NCI-H345 treated with DMSO at 0.1 percent for 48 hours (cell line): Measurements from ENCODE around the gene URB1.
"Not testable (repeated sequence)": the region's sequence is repeated elsewhere in the genome, so short reads cannot be mapped to it uniquely, and the experiment has no call there.

Experiments
- DNase-seq: peaks from one replicate; lab custom pipeline; 2025; ENCODE audit not compliant: unreplicated experiment; lab: John Stamatoyannopoulos, UW

The URB1 gene

DNA sequence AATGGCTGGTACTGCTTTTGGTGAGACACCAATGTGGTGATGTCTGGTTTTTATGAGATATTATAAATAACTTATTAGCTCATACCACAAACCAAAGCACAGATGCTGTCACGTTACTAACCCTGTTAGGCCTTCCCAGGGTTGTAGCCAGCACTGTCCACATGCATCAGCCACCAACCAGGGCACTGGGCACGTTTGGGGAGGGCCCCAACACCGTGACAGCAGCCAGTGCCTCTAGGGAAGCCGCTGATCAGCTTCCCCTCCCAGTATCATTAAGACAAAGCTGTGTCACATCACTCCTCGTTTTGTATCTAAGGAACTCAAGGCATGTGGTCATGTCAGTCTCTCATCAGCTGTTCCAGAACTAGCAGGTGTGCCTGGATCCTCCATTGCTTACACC is 13.9 kb downstream of the URB1 start:
- DNase-seq: no peak

DNA sequence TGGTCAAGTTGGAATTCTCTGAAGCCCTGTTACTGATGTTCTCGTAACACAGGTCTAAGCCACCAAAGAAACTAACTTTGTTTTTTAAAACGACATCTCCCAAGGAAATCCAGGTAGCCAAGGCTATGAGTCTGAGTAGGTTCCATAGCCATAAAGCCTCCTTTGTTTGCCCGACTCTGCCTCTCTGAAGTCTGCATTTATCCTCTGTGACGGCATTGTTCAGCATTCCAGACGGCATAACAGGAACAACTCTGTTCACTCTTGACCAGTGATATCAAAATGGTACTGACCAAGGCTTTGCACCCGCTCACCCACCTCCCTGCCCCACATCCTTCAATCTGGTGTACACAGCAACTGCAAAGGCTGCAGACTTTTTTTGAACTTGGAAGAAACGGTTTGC is 14.8 kb downstream of the URB1 start:
- DNase-seq: no peak

DNA sequence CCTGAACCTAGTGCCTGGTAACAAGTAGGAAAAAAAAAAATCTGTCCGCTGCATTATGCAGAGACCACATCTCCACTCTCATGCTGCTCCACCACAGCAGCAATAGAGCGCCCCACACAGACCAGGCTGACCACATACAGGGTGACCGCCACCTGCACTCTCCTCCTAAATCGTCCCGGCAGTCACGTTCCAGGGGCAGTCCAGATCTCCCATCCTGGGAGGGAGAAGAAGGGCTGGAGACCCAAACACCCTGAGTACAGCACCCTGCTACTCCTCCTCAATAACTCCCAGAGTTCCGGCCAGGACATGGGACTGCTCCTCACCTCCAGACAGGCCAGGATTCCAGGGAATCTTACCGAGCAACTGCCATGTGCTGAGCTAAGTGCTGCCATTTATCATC is 15.3 kb downstream of the URB1 start:
- DNase-seq: no peak

GRCh38 chr21:32372755-32373154 is 20.1 kb downstream of the URB1 start:
- no peak for DNase-seq

DNA sequence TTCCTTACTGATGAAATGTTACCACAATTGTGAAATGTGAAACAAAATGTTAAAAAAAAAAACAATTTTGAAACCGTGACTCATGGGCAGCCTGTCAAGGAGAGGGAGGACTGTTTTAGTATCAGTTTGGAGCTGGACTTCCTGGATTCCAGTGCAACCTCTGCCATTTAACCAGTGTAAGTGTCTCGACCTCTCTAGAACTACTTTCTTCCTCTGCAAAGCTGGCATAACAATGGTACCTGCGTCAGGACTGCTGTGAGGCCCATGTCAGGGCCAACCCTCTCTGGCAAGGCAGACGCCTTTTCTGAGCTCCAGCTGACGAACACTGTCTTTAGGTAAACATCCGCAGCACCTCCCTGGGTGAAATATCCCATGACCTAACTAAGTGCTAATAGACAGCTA is 20.9 kb downstream of the URB1 start:
- no peak for DNase-seq

DNA sequence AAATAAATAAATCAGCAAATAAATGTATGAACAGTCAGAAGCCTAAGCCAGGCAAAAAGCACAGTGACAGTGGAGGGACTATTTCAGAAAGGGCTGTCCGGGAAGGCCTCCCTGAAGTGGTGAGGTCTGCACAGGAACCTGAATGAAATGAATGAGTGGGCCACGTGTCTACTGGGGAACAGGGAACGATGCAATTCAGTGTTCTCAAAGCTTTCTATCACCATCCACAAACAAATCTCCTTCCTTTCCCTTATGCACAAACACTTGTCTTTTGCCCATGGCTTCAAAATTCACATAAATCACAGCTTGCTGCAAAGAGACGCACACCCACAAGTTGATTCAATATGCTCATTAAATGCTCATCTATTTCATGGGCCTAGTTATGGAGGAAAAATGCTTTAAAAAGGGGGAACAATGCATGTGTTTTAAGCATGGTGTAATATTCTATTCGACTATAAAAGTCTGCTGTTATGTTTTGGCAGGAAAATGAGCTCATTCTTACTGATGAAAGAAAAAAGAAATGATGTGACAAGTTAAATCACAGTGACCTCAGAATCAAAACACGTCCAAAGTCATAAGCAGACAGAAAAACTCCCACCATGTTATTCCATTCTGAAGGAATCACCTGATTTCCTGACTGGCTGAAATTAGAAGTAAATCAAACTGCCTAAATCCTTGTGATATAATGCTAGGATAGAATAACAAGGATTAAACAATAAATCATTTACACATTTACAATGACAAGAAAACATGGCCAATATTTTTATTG is 21.6 kb downstream of the URB1 start:
- no peak for DNase-seq

- not testable (repeated sequence) for DNase-seq
Measured at GRCh38 chr21:32368961-32369360, 23.9 kb downstream of the URB1 start.

GRCh38 chr21:32368386-32368785 is 24.4 kb downstream of the URB1 start:
- DNase-seq: no peak

- DNase-seq: no peak
Measured at GRCh38 chr21:32367158-32367557, 25.7 kb downstream of the URB1 start.

GRCh38 chr21:32366191-32366590 is 26.6 kb downstream of the URB1 start:
- DNase-seq: no peak

DNA sequence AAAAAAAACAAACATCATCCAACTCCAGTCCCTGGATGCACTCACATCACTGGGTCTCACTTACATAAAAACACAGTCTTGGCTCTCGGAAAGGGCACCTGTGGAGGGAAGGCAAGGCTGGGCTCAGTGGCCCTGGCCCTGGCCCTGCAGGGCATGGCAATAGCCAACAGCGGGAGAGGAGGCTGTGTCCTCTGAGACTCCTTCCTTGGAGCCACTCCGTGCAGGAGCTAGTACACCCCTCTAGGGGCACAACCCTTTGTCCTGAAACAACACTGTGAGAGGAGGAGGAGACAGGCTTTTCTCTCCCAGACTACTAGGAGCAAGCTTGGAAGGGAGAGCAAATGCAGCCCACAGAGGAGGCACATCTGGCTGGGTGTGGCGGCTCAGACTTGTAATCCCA is 28.0 kb downstream of the URB1 start:
- no peak for DNase-seq

DNA sequence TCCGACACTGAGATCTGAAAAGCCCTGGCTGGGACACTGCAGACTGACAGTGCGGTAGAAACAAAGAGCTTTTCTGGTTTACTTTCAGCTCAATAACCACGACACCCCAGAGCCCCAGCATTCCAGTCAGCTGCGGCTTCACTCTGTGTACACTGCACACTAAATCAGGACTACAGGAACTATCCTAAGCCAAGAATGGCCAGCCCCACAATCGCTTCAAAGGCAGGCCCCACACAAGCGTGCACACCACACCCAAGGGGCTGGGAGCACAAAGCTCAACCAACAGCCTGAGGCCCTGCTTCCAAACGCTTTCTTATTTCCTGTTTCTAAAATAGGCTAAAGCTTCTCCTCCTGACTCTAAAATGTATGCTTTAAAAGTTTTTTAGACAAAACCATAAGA is 28.4 kb downstream of the URB1 start:
- no peak for DNase-seq

DNA sequence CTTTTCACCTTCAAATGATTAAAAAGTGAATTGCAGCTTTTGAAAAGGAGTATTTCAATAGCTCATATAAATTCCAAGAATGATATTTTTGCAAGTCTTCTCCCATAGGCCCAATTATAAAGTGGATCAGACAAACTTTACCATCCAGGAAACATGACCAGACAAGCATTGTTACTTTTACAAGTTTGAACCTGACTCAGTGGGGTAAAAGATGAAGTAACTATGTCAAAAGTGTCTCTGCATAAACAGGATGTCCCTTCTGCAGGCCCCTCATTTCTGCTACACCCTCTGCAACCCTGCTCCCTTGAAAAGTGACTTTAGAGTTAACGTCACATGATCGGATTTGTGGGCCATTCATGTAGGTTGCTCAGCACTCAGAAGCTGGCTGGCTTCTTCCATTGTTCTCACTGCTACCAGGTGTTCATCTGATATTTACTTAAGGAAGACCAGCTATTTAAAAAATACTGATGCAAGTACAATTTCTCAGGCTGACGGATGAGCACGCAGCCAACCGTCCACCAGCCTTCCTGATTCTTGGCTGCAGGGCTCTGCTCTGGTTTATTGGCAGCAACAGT is 32.3 kb downstream of the URB1 start:
- DNase-seq: no peak

DNA sequence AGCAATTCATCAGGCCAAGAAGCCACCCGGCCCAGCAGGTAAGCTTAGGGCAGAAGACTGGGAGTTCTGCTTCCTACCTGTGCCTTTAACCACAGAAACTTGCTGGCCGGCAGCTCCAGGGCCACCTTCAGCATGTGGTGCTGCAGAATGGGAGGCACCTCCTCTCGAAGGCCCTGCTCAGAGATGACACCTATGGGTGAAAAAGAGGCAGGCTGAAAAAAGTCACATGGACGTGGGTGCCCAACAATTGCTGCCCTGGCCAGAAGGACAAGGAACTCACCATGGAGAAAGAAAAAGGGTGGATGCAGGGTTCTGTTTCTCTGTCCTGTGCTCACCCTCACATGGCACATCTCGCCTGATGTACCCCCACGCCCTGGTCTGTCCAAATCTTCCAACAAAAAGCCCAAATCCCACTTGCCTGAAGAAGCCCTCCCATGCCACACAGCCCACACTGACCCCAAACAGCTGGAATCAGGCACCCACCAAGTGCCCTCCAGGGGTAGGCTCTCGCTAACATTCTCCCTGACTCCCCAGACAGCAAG is 33.0 kb downstream of the URB1 start:
- DNase-seq: no peak

DNA sequence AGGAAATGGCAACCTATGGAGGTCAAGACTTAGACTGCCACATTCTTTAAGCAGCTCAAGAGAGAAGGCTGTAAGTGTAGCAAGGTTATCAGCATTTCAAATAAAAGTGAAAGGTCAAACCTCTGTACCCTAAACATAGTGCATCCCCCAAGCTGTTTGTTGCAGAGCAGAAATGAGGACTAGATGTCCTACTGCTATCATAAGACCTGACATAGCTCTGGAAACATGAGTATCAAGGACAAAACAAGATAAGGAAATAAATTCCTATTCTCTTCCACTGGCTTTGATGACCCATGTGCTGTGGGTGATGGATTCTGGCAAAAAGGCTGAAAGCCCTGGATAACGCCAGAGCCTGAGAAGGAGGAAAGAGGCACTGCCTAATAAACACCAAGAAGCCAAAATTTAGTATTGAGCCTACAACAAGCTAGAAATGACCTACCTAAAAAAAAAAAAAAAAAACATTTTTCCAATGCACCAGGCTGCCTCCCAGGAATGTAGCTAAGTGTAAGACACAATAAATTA is 35.9 kb downstream of the URB1 start:
- DNase-seq: no peak

GRCh38 chr21:32353002-32353711 is 39.7 kb downstream of the URB1 start:
- DNase-seq: no peak

DNA sequence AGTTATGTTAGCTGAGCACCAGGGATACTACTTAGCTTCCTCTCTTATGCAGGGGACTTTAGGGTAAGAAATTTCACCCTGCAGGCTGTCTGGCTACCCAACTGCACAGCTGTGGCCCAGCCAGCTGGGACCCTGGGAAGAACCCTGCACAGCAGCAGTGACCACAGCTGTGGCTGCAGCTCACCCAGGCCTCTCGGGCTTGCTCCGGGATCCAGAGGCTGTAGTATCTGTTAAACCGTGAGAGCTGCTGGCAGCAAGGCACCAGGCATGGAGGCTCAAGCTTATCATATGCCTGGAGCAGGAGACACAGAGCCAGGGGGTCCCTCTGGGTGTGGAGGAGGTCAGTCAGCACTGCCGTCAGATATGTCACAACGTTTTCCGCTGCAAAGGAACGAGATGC is 40.3 kb downstream of the URB1 start:
- DNase-seq: no peak

DNA sequence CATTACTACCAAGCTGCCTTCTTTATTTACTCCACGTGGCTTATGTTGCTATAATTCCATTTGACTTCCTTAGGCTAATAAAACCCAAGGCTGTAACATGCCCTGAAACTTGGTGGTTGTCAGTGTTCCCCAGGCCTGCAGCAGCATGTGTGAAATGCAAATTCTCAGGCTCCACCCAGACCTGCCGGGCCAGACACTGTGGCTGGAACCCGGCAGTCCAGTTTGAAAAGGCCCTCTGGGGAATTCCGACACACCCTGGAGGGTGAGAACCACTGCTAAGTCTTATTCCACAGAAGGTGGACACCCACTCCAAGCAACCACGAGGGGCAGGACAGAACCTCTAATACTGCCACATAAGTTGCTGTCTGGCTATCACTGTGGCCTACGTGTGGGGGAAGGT is 41.4 kb downstream of the URB1 start:
- DNase-seq: no peak

DNA sequence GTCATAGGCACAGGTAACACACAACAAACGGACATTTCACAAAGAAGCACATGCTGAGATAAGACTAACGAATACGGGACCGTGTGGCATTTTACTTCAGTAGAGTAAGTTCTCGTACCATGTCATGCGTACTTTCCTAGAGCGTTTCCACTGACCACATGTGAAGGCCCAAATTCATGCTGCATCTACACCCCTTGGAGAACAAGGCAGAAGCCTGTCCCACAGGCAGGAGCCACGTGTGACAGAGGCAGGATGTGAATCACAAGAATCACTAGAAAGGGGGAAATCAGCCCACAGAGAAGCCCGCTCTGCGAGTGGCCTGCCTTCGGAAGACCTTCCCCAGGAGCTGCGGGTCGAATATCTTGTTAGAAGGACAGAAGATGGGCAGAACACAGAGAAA is 41.8 kb downstream of the URB1 start:
- no peak for DNase-seq

GRCh38 chr21:32350211-32350980 is 42.4 kb downstream of the URB1 start:
- no peak for DNase-seq

GRCh38 chr21:32349333-32349944 is 43.4 kb downstream of the URB1 start:
- no peak for DNase-seq
